Smooth muscle cell (in vitro differentiated cells): Measurements from ENCODE around the gene LASP1. TPM values are rescaled to one million over a fixed set of nuclear protein-coding genes. Genes with fewer than 3 reads are reported as not detected.
A peak's percentile ranks its signal among the peaks of the same experiment; 100 is the strongest.

Experiments used
- DNase-seq: peaks from one replicate; lab custom pipeline; 2025; ENCODE audit not compliant: unreplicated experiment; lab: John Stamatoyannopoulos, UW
- H2AFZ ChIP-seq: fragments of 200-600 bp; sonication (generic); 2 replicates; pipeline ENCODE4 v1.6.0; 2016; ENCODE audit warnings: antibody characterized with exemption, low read depth, mild to moderate bottlenecking
- H3F3A ChIP-seq: fragments of 200-600 bp; sonication (generic); 2 replicates; pipeline ENCODE4 v1.6.0; 2017; ENCODE audit warnings: antibody characterized with exemption, low read depth
- H3K27ac ChIP-seq: fragments of 200-600 bp; sonication (generic); 2 replicates; pipeline ENCODE4 v1.5.1; 2016; ENCODE audit warnings: low read depth, mild to moderate bottlenecking
- H3K27me3 ChIP-seq: fragments of 200-600 bp; sonication (generic); 2 replicates; pipeline ENCODE4 v1.6.1; 2016; ENCODE audit warnings: low read depth, mild to moderate bottlenecking
- H3K36me3 ChIP-seq: fragments of 200-600 bp; sonication (generic); 2 replicates; pipeline ENCODE4 v1.5.1; 2016; ENCODE audit warnings: low read depth
- H3K4me1 ChIP-seq: fragments of 200-600 bp; sonication (generic); 2 replicates; pipeline ENCODE4 v1.5.1; 2016; ENCODE audit warnings: low read depth
- H3K4me2 ChIP-seq: fragments of 200-600 bp; sonication (generic); 2 replicates; pipeline ENCODE4 v1.6.0; 2016; ENCODE audit warnings: mild to moderate bottlenecking
- H3K4me3 ChIP-seq: fragments of 200-600 bp; sonication (generic); 2 replicates; pipeline ENCODE4 v1.5.1; 2016; ENCODE audit warnings: mild to moderate bottlenecking
- H3K79me2 ChIP-seq: fragments of 200-600 bp; sonication (generic); 2 replicates; pipeline ENCODE4 v1.6.0; 2016; ENCODE audit warnings: low read depth, mild to moderate bottlenecking
- H3K9ac ChIP-seq: fragments of 200-600 bp; sonication (generic); 2 replicates; pipeline ENCODE4 v1.6.0; 2016; ENCODE audit warnings: low read depth
- H3K9me3 ChIP-seq: fragments of 200-600 bp; sonication (generic); replicated peaks from 2 replicates; pipeline ENCODE4 v1.5.1; 2016; ENCODE audit warnings: low read depth
- H4K20me1 ChIP-seq: fragments of 200-600 bp; sonication (generic); 2 replicates; pipeline ENCODE4 v1.6.0; 2016; ENCODE audit warnings: low read depth
- WGBS: methylation state at CpG from one replicate; pipeline ENCODE4 v1.1.7; 2016; ENCODE audit warnings: low lambda C conversion rate; 5-methylcytosine and 5-hydroxymethylcytosine counted together
- polyA plus RNA-seq: library from polyadenylated mRNA; unstranded; fragments of >200 nt; fragmentation: Nextera tagmentation; extraction: Ambion mirVana; gene quantifications from 2 replicates; pipeline ENCODE4 v1.2.1, GENCODE V29; 2016
- total RNA-seq: library from RNA; depleted of rRNA; stranded (reverse); fragments of >200 nt; gene quantifications from 2 replicates; pipeline ENCODE4 v1.2.3, GENCODE V29; 2014
- TF ChIP-seq, protein P1 (sequence below): fragments of 200-600 bp; sonication (generic); IDR thresholded peaks from 2 replicates; pipeline ENCODE4 v1.5.1; 2017; ENCODE audit warnings: borderline replicate concordance, mild to moderate bottlenecking, antibody characterized with exemption; ENCODE audit not compliant: insufficient read depth, poor library complexity, severe bottlenecking

The LASP1 gene
- total and polyA plus RNA-seq, 2 experiments from 2014 or later = 130 to 133 TPM

- no peak overlapping the region for H2AFZ ChIP-seq
- H3K79me2 ChIP-seq = peaks cover 81% of the 10 kb centered on the region
- no peaks in the 10 kb centered on the region for H3K9me3 ChIP-seq
- TF ChIP-seq, protein P1, sequence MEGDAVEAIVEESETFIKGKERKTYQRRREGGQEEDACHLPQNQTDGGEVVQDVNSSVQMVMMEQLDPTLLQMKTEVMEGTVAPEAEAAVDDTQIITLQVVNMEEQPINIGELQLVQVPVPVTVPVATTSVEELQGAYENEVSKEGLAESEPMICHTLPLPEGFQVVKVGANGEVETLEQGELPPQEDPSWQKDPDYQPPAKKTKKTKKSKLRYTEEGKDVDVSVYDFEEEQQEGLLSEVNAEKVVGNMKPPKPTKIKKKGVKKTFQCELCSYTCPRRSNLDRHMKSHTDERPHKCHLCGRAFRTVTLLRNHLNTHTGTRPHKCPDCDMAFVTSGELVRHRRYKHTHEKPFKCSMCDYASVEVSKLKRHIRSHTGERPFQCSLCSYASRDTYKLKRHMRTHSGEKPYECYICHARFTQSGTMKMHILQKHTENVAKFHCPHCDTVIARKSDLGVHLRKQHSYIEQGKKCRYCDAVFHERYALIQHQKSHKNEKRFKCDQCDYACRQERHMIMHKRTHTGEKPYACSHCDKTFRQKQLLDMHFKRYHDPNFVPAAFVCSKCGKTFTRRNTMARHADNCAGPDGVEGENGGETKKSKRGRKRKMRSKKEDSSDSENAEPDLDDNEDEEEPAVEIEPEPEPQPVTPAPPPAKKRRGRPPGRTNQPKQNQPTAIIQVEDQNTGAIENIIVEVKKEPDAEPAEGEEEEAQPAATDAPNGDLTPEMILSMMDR = no peak
- H3K36me3 ChIP-seq = no peaks in the 10 kb centered on the region
- H3K4me1 ChIP-seq = peaks cover 81% of the 10 kb centered on the region
- DNase-seq = peak; percentile 64
- H3K27ac ChIP-seq = peak overlapping the region; percentile 52
- H3F3A ChIP-seq = peaks cover 64% of the 10 kb centered on the region
- peak overlapping the region; percentile 66 for H3K4me2 ChIP-seq
- no peak overlapping the region for H3K4me3 ChIP-seq
- H3K27me3 ChIP-seq = no peaks in the 10 kb centered on the region
- no peak overlapping the region for H3K9ac ChIP-seq
- H4K20me1 ChIP-seq = peaks cover 100% of the 10 kb centered on the region
- WGBS = 17% methylated on average over 8 of the region's 8 CpGs
These were observed 11.8 kb downstream of the LASP1 start for GRCh38 chr17:38881600-38882191.

GRCh38 chr17:38882870-38883269 is 13.0 kb downstream of the LASP1 start:
- peaks cover 69% of the 10 kb centered on the region for H3K4me1 ChIP-seq

GRCh38 chr17:38883592-38884526 is 14.0 kb downstream of the LASP1 start:
- WGBS = 62% methylated on average over 19 of the region's 19 CpGs
- Histone ChIP-seq H3K36me3 (no peaks in the 10 kb centered on the region), H3K27me3 (no peaks in the 10 kb centered on the region), H3K9me3 (no peaks in the 10 kb centered on the region), H3K4me3 (no peak overlapping the region), H4K20me1 (peaks cover 100% of the 10 kb centered on the region), H3K9ac (no peak overlapping the region), H2AFZ (no peak overlapping the region), H3K79me2 (peaks cover 82% of the 10 kb centered on the region), H3F3A (peaks cover 58% of the 10 kb centered on the region), H3K4me2 (peak overlapping the region; percentile 66), H3K27ac (no peak overlapping the region), H3K4me1 (peaks cover 65% of the 10 kb centered on the region)
- DNase-seq = no peak
- TF ChIP-seq, protein P1 = no peak

More at GRCh38 chr17:38882870-38883269, 13.0 kb downstream of the LASP1 start:
- DNase-seq = no peak
- TF ChIP-seq, protein P1 = no peak
- H2AFZ ChIP-seq = no peak overlapping the region
- no peak overlapping the region for H3K27ac ChIP-seq
- H3F3A ChIP-seq = peaks cover 68% of the 10 kb centered on the region
- 90% methylated on average over 2 of the region's 2 CpGs for WGBS
- peaks cover 100% of the 10 kb centered on the region for H4K20me1 ChIP-seq
- no peaks in the 10 kb centered on the region for H3K36me3 ChIP-seq
- no peak overlapping the region for H3K4me3 ChIP-seq
- H3K27me3 ChIP-seq = no peaks in the 10 kb centered on the region
- H3K79me2 ChIP-seq = peaks cover 81% of the 10 kb centered on the region
- H3K4me2 ChIP-seq = peak overlapping the region; percentile 66
- no peaks in the 10 kb centered on the region for H3K9me3 ChIP-seq
- no peak overlapping the region for H3K9ac ChIP-seq
